Stimulated activated CD4-positive, alpha-beta T cell treated with anti-CD3 and anti-CD28 coated beads, Interleukin-1b, Interleukin-23, amount 100 ng/mL, for 4 hours (primary cell): ENCODE results near the gene DIO1.
A peak's percentile ranks its signal among the peaks of the same experiment; 100 is the strongest.
"Not testable (repeated sequence)": the region's sequence is repeated elsewhere in the genome, so short reads cannot be mapped to it uniquely, and the experiment has no call there.

Experiments
- DNase-seq, 2 donors: peaks; one replicate each; pipeline ENCODE4 v3.0.0-alpha.2; 2020; ENCODE audit warnings: low read depth in 2 of 2

The DIO1 gene

DNA sequence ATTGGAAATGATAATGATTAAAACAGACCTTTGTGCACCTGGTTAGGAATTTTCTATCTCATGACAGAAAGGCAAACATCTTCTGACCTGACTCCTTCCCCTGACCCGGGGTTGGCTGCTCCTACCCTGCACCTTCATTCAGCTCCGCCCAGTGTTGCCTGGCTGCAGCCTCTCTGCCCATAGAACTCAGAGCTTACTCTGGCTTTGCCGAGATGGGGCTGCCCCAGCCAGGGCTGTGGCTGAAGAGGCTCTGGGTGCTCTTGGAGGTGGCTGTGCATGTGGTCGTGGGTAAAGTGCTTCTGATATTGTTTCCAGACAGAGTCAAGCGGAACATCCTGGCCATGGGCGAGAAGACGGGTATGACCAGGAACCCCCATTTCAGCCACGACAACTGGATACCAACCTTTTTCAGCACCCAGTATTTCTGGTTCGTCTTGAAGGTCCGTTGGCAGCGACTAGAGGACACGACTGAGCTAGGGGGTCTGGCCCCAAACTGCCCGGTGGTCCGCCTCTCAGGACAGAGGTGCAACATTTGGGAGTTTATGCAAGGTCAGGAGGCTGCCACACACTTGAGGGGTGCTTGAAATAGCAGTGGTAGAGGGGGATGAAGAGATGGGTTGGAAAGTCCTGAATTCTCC lies at the start of gene DIO1:
DIO1 (plus strand) TSS at position 189 of the 638 bp plus-strand sequence; CDS start at position 213, 24 bp downstream.
- DNase-seq = no peak

- no peak for DNase-seq
These were observed 46.0 kb upstream of the DIO1 start for GRCh38 chr1:53847980-53848379.

GRCh38 chr1:53850082-53850673 lies 43.8 kb upstream of the DIO1 start:
- DNase-seq = no peak

GRCh38 chr1:53851571-53852285 lies 42.3 kb upstream of the DIO1 start:
- no peak for DNase-seq

DNA sequence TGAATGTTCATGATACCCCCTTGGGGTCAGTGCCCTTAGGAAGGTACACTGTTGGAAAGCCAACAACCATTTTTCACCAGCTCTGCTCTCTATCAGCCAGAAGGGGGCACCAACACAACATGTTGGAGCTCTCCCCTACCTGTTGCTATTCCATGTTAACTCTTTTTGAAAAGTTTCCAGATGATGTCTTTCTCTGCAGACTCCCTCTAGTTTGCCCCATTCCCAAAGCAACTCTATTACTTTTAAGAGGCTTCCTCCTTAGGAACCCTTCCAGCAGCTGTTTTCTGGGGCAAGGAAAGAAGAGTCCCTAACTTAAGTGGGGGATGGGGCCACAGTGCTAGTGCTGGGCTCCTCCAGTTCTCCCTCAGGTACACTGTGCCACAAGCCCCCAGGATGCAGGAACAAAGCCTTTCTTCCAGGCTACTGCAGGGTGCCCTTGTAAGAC lies 33.0 kb upstream of the DIO1 start:
- peak; percentile 9 to 37 for DNase-seq

GRCh38 chr1:53862507-53862906 lies 31.5 kb upstream of the DIO1 start:
- no peak for DNase-seq

DNA sequence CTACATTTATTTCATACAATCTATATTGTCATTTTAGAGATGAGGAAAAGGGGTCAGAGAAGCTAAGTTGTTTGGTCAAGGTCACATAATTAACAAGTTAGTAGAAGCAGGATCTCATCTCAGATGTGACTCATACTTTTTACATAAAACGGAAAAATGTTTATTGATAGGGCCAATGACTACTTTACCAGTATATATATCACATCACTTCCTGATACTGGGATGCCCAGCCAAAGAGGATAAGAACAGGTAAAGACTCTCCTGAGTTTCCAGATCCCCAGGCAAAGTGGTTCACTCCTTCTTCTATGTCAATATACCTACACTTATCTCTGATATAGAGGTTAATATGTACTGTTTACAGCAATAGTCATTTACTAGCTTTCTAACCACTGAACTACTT lies 25.4 kb upstream of the DIO1 start:
- DNase-seq = no peak

- DNase-seq = no peak
These were observed 24.4 kb upstream of the DIO1 start for GRCh38 chr1:53869454-53870117.

DNA sequence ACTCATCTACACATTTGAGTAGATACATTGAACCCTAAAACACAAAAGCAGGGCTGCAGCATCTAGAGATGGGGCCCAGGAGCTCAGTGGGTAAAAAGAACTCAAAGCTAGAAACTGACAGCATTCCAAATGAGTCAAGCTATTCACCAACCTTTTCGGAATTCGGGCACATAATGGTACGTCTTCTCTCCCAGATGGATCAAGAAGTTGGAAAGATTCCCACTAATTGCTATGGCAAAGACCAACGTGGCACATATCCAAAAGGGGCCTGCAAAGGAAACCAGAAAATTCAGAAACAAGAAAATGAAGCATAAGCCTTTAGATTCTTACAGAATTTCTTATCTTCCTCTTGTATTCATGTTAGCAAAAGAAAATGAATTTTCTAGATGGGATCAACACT lies 22.8 kb upstream of the DIO1 start:
- DNase-seq = no peak

DNA sequence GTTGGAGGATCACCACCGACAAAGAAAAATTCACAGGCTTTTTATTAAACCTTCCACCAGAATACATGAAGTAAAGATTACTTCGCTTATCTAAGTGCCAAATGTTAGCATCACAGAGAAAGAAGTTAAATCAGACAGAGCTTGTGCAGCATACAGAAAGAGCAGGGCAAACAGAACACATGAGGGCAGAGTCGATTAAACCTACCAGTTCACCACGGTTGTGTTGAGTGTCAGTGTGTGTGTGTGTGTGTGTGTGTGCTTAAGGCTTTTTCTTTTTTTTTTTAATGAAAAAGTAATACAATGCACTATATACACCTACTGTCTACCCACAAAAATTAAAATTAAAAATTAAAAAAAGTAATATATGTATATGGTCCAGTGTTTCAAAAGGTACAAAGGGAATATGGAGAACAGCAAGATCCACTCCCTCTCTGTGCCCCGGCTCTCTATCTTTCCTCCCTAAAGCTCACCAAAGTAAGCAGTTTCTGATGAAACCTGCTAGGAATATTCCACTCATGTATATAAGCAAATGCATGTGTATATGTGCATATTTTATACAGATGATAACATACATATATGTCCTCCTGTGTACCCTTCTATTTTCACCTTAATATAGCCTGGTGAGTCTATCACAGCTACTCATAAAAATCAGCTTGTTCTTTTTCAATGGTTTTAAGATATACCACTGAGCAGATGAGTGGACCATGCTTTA lies 22.1 kb upstream of the DIO1 start:
- DNase-seq = no peak

- DNase-seq = not testable (repeated sequence)
These were observed 18.8 kb upstream of the DIO1 start for GRCh38 chr1:53875150-53875549.

GRCh38 chr1:53878492-53879105 lies 15.4 kb upstream of the DIO1 start:
- DNase-seq = no peak

GRCh38 chr1:53881853-53882252 lies 12.1 kb upstream of the DIO1 start:
- DNase-seq = not testable (repeated sequence)

GRCh38 chr1:53883600-53883999 lies 10.4 kb upstream of the DIO1 start:
- DNase-seq = not testable (repeated sequence)

- no peak for DNase-seq
These were observed 5.3 kb upstream of the DIO1 start for GRCh38 chr1:53888681-53889080.

- peak; percentile 75 to 77 for DNase-seq
These were observed 4.4 kb upstream of the DIO1 start, which contains the start of gene YIPF1 for GRCh38 chr1:53889304-53890298. Gene YIPF1, minus strand, starts transcription at chr1:53889797. Its CDS starts 860 bp downstream, at chr1:53888937.

- no peak for DNase-seq
These were observed 3.5 kb upstream of the DIO1 start for GRCh38 chr1:53890522-53890941.

DNA sequence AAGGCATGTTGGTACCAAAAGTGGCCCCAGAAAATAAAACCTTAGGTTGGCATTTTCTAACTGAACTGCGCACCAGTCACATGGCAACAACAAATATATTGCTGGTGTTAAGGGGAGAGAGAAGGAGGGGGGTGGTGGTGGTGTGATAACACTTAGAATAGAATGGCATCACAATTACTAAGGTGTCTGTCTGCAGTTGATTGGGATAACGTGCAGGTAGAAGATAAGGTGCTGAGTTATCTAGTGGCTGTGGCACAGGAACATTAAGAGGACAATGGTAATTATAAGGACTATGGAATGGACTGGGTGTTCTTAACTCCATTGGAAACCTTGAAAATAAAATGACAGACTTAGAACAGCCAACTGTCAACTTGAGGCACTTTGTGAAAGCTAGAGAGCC lies 3.0 kb upstream of the DIO1 start:
- no peak for DNase-seq

DNA sequence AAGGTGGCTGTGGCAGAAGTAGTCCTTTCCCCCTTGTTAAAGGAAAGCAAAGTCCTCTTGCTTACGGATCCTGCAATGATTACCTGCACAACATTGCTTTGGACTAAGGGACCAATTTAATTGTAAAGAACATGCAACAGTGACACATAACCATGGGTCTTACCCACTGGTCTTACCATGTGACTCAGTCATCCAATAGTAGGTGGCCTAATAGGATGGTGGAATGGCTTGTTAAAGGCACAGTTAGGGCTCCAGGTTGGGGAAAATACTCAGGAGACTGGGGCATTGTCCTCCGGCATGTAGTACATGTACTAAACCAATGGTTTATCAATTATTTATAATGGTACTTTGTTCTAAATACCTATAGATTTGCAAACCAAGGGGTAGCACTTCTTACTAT lies 2.3 kb upstream of the DIO1 start:
- DNase-seq = no peak

GRCh38 chr1:53892911-53893310 lies 1.1 kb upstream of the DIO1 start:
- DNase-seq = no peak
